Esophagus squamous epithelium (tissue), 5 donors: ENCODE results near the gene ARMH1. TPM values are rescaled to one million over a fixed set of nuclear protein-coding genes. Genes with fewer than 3 reads are reported as not detected.
A peak's percentile ranks its signal among the peaks of the same experiment; 100 is the strongest.

ENCODE experiments used
- DNase-seq: peaks from one replicate; lab custom pipeline; 2025; lab: John Stamatoyannopoulos, UW
- H3K27ac ChIP-seq, 4 donors: fragments of 200-600 bp; sonication (generic); one replicate each; pipeline ENCODE4 v1.5.1; 2016 to 2019; ENCODE audit warnings: mild to moderate bottlenecking in 1 of 4
- H3K27me3 ChIP-seq, 4 donors: fragments of 200-600 bp; sonication (generic); 1 replicate in 3 of 4; 2 replicates in 1 of 4; pipeline versions ENCODE4 v1.5.1 to v1.6.0; 2017 to 2021; ENCODE audit warnings: antibody characterized with exemption in 1 of 4
- H3K36me3 ChIP-seq, 3 donors: fragments of 200-600 bp; sonication (generic); one replicate each; pipeline ENCODE4 v1.5.1; 2016 to 2019
- H3K4me1 ChIP-seq, 3 donors: fragments of 200-600 bp; sonication (generic); one replicate each; pipeline ENCODE4 v1.5.1; 2017 to 2019
- H3K4me3 ChIP-seq, 4 donors: fragments of 200-600 bp; sonication (generic); 1 replicate in 3 of 4; 2 replicates in 1 of 4; pipeline ENCODE4 v1.5.1; 2016 to 2019; ENCODE audit warnings: mild to moderate bottlenecking in 2 of 4, moderate library complexity in 1 of 4
- H3K9me3 ChIP-seq, 3 donors: fragments of 200-600 bp; sonication (generic); one replicate each; pipeline ENCODE4 v1.5.1; 2016 to 2019
- POLR2A ChIP-seq, 4 donors: fragments of 450-650 bp; IDR thresholded peaks; one replicate each; pipeline ENCODE4 v1.6.1; 2017; ENCODE audit warnings: antibody characterized with exemption in 4 of 4, mild to moderate bottlenecking in 4 of 4, moderate library complexity in 3 of 4
- whole genome bisulfite sequencing, 2 donors: methylation state at CpG; one replicate each; pipeline ENCODE4 v1.1.5; 2018; 5-methylcytosine and 5-hydroxymethylcytosine counted together
- intact Hi-C: fragments of 100-400 bp; cut with DNase I; formaldehyde crosslinking; loops from one replicate; pipeline ENCODE4 v1.15.0; 2022
- total RNA-seq, 4 donors: library from RNA; depleted of rRNA; stranded (reverse); fragments of >200 nt; gene quantifications; one replicate each; pipeline ENCODE4 v1.1.0, GENCODE V29; 2016
- TF ChIP-seq, protein P1 (sequence below), 6 experiments: fragments of 450-650 bp in 4 of 6; fragments of 200-600 bp in 2 of 6; sonication (generic) in 2 of 6; IDR thresholded peaks; one replicate each; pipeline ENCODE4 v1.5.1; 2016 to 2019; ENCODE audit warnings: antibody characterized with exemption in 6 of 6, mild to moderate bottlenecking in 4 of 6, moderate library complexity in 4 of 6
- donor health status: DM: yes; HTN: yes; CAD: no.

Gene ARMH1
- total RNA-seq, 4 donors from 2014 or later, result 1.3 TPM; not detected in 3

DNA sequence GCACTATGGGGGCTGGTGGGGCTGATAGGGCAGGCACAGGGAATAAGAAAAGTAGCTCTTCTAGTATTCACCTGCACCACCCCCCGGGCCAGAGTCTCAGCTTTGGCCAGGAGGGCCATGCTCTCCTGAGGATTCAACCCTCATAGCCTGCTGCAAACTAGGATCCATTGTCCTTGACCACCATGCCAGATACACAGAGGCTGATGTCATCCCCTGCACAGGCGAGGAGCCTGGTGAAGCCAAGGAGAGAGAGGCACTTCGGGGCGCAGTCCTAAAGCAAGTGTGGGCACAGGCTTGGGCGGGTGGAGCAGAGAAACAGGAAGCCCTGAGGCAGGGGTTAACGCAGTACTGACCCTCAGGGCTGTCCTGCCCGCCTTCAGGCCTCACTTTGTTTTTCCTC, 29.7 kb upstream of the ARMH1 start:
- intact Hi-C loops, result no loop called here
- Histone ChIP-seq H3K27ac (peak overlapping the region; percentile 55 to 86 (median 74)), H3K9me3 (no peaks in the 10 kb centered on the region), H3K27me3 (no peaks in the 10 kb centered on the region), H3K36me3 (peaks cover 39 to 100% (median 52%) of the 10 kb centered on the region in 3 donors), H3K4me1 (peaks cover 0 to 51% (median 20%) of the 10 kb centered on the region in 3 donors), H3K4me3 (no peak overlapping the region)
- DNase-seq, result no peak
- no peak for TF ChIP-seq POLR2A (IDR thresholded peaks at IDR 0.05)
- TF ChIP-seq, protein P1, sequence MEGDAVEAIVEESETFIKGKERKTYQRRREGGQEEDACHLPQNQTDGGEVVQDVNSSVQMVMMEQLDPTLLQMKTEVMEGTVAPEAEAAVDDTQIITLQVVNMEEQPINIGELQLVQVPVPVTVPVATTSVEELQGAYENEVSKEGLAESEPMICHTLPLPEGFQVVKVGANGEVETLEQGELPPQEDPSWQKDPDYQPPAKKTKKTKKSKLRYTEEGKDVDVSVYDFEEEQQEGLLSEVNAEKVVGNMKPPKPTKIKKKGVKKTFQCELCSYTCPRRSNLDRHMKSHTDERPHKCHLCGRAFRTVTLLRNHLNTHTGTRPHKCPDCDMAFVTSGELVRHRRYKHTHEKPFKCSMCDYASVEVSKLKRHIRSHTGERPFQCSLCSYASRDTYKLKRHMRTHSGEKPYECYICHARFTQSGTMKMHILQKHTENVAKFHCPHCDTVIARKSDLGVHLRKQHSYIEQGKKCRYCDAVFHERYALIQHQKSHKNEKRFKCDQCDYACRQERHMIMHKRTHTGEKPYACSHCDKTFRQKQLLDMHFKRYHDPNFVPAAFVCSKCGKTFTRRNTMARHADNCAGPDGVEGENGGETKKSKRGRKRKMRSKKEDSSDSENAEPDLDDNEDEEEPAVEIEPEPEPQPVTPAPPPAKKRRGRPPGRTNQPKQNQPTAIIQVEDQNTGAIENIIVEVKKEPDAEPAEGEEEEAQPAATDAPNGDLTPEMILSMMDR (IDR thresholded peaks at IDR 0.05), result no peak
- 71 to 80% methylated on average over 6 to 7 of the region's 7 CpGs for WGBS, 2 donors

DNA sequence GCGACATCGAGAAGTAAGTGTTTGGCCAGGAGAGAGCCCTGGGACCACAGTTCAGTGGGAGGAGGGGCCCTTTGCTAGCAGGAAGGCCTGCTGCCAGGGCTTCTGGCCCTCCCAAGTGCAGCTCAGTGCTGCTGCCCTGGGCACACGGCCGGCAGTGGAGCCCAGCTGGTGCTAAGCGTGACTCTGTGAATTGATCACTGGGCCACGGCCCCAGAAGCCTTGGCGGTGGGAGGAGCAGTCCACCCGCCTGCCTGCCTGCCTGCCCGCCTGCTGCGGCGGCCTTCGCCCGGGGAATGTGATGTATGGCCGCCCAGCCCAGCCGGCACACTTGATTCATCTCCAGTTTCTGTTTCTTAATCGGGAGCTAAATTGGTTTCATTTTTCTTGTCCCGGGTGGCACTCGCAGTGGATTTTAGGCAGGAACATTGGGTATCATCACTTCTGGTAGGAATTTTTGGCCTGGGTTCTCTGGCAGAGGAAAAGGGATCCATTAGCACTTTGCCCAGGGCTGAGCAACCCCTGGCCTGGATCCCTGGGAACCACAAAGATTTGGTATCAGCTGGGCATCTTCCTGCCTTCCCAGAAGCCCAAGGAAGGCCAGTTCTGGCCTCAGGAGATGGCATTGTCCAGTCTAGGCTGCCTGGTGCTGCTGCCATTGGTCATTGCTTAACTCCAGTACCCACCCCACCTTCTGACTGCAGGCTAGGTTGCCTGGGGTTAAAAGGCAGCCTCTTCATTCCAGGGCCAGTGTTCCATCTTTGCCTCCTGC, 28.9 kb upstream of the ARMH1 start:
- TF ChIP-seq POLR2A (IDR thresholded peaks at IDR 0.05), result no peak
- TF ChIP-seq, protein P1 (IDR thresholded peaks at IDR 0.05), result no peak
- intact Hi-C loops, result no loop called here
- DNase-seq, result no peak
- H3K27me3 ChIP-seq, result no peaks in the 10 kb centered on the region
- peak overlapping the region in 1 of 4 donors; percentile 14 for H3K4me3 ChIP-seq
- peak overlapping the region; percentile 55 to 86 (median 74) for H3K27ac ChIP-seq
- 68 to 74% methylated on average over 5 to 7 of the region's 18 CpGs for WGBS, 2 donors
- H3K9me3 ChIP-seq, result no peaks in the 10 kb centered on the region
- peaks cover 38 to 100% (median 52%) of the 10 kb centered on the region in 3 donors for H3K36me3 ChIP-seq
- H3K4me1 ChIP-seq, result peaks cover 0 to 51% (median 20%) of the 10 kb centered on the region in 3 donors

DNA sequence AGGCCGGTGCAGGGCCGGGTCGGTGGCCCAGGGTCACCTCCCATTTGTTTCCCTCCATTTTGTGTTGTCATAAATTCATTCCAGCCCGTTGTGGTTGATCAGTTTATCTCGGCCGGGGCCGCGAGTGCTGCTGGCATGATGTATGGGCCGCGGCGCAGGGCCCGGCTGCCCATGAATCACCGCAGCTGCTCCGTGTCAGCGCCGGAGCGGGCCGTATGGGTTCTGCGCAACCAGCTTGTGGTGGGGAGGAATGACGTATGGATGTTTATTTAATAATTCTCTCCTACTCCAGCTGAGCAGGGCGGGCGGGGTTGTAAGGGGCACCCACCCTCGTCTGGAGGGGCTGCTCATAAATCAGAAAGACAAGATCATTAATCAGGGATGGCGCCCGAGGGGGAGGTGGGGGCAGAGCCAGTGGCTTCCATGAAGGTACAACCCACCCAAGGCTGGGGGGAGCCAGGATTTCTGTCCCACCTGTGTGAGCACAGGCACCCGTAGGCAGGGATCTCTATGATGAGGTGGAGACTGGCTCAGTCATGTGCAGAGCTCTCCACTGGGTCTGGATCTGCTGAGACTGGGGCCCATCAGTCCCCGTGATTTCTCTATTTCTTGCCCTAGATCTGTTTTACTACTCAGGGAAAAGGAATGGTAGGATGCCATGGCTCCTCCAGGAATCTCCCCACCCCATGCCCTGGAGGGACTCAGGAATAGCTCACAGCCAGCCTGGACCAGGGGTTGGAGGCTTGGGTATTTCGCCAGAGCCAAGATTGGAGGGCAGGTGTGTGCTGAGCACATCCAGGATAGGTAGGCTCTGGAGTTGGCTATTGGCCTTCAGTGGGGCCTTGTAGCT, 28.0 kb upstream of the ARMH1 start:
- 68 to 88% methylated on average over 10 of the region's 28 CpGs for WGBS, 2 donors
- no peak for TF ChIP-seq POLR2A (IDR thresholded peaks at IDR 0.05)
- TF ChIP-seq, protein P1 (IDR thresholded peaks at IDR 0.05), result no peak
- Histone ChIP-seq H3K4me1 (peaks cover 0 to 48% (median 20%) of the 10 kb centered on the region in 3 donors), H3K27ac (peak overlapping the region; percentile 55 to 86 (median 74)), H3K4me3 (peak overlapping the region in 1 of 4 donors; percentile 14), H3K27me3 (no peaks in the 10 kb centered on the region), H3K36me3 (peaks cover 32 to 100% (median 55%) of the 10 kb centered on the region in 3 donors), H3K9me3 (no peaks in the 10 kb centered on the region)
- intact Hi-C loops, result no loop called here
- DNase-seq, result no peak

DNA sequence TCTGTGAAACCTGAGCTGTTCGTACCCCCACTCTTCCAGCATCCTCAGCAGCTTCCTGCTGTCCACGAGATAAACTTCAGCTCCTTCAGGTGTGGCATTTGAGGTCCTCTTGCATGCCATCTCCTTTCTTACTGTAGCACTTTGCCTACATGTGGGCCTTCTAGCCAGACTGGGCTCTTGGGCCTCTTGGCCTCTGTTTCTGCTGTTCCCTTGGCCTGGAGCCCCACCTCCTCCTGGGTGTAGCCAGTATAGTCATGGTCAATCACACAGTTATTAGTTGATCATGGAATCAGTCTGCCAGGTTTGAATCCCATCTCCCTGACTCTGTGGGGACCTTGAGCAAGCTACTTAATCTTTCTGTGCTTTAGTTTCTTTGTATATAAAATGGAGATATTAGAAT, 26.6 kb upstream of the ARMH1 start:
- DNase-seq, result no peak
- H3K27ac ChIP-seq, result no peak overlapping the region
- WGBS, 2 donors, result 83 to 88% methylated on average over 2 of the region's 2 CpGs
- TF ChIP-seq POLR2A (IDR thresholded peaks at IDR 0.05), result no peak
- TF ChIP-seq, protein P1 (IDR thresholded peaks at IDR 0.05), result no peak
- H3K9me3 ChIP-seq, result no peaks in the 10 kb centered on the region
- intact Hi-C loops, result no loop called here
- H3K4me3 ChIP-seq, result no peak overlapping the region
- peaks cover 19 to 96% (median 52%) of the 10 kb centered on the region in 3 donors for H3K36me3 ChIP-seq
- no peaks in the 10 kb centered on the region for H3K27me3 ChIP-seq
- H3K4me1 ChIP-seq, result peaks cover 0 to 37% (median 17%) of the 10 kb centered on the region in 3 donors
